Measurements from ENCODE around the gene FGF18.
"Not testable (repeated sequence)": the region's sequence is repeated elsewhere in the genome, so short reads cannot be mapped to it uniquely, and the experiment has no call there.

Gene FGF18, protein sequence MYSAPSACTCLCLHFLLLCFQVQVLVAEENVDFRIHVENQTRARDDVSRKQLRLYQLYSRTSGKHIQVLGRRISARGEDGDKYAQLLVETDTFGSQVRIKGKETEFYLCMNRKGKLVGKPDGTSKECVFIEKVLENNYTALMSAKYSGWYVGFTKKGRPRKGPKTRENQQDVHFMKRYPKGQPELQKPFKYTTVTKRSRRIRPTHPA

DNA sequence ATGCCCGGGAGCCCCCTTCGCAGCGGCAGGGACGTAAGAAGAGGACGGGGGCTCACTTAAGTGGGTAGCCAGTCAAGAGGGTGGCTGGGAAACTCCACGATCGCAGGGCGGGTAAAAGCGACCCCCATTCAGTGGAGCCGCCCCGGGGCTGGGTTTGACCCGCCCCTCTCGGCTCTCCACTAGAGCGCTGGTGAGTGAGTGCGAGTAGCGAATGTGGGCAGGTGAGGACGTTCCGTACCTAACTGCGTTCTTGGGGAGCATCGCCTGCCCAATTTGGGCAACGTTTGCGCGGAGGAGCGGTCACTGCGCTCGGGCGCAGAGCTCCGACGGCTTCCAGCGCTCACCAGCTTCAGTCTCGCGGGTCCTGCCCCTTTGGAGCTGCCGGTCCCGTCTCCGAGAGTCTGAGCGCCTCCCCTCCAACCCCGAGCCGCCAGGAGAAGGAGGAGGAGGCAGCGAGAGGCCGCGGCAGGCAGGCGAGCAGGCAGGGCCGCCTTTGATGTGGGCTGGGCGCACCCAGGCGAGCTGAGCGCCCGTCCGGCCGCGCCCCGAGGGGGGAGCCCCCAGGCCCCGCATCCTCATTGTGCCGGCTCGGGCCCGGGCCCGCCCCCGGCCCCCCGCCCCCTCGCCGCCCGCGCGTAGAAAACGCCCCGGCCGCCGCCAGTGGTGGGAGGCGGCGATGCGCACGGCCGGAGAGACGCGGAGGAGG, at the start of gene FGF18:
Gene FGF18, plus strand, starts transcription at position 666 of the 706 bp plus-strand sequence. CDS start 553 bp downstream, outside the sequence.
- peaks cover 0 to 1% of the 10 kb centered on the region in 2 donors for H3K36me3 Mint-ChIP-seq
- peak; percentile 31 for DNase-seq
- peak; percentile 57 to 64 for ATAC-seq (replicated peaks)
- peaks cover 19 to 40% of the 10 kb centered on the region in 2 donors for H3K27me3 Mint-ChIP-seq
- H3K4me1 Mint-ChIP-seq: peaks cover 10 to 24% of the 10 kb centered on the region in 2 donors
- peak within 1 kb of the TSS; percentile 25 for H3K27ac Mint-ChIP-seq
- H3K4me3 Mint-ChIP-seq: peak within 1 kb of the TSS; percentile 81 to 89
- no peaks in the 10 kb centered on the region for H3K9me3 Mint-ChIP-seq

GRCh38 chr5:171369898-171370297, 49.5 kb upstream of the FGF18 start:
- Mint-ChIP-seq H3K4me1 (peaks cover 0 to 5% of the 10 kb centered on the region in 2 donors), H3K4me3 (no peak overlapping the region), H3K27me3 (peaks cover 30 to 46% of the 10 kb centered on the region in 2 donors), H3K36me3 (no peaks in the 10 kb centered on the region), H3K27ac (no peak overlapping the region), H3K9me3 (no peaks in the 10 kb centered on the region)
- no peak for DNase-seq
- ATAC-seq (replicated peaks): no peak

DNA sequence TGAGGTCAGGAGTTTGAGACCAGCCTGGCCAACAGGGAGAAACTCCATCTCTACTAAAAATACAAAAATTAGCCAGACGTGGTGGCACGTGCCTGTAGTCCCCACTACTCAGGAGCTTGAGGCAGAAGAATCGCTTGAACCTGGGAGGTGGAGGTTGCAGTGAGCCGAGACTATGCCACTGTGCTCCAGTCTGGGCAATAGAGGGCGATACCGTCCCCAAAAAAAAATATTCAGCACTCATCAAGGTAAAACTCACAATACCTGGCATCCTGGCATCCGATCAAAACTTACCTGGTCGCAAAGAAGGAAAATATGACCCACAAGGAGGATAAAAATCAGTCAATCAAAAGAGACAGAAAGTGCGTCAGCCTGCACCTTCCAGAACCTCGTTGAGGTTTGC, 48.6 kb upstream of the FGF18 start:
- not testable (repeated sequence) for DNase-seq; ATAC-seq (replicated peaks); H3K4me3 Mint-ChIP-seq; H3K36me3 Mint-ChIP-seq; H3K4me1 Mint-ChIP-seq; H3K9me3 Mint-ChIP-seq; H3K27ac Mint-ChIP-seq
- peaks cover 21 to 36% of the 10 kb centered on the region in 2 donors for H3K27me3 Mint-ChIP-seq

DNA sequence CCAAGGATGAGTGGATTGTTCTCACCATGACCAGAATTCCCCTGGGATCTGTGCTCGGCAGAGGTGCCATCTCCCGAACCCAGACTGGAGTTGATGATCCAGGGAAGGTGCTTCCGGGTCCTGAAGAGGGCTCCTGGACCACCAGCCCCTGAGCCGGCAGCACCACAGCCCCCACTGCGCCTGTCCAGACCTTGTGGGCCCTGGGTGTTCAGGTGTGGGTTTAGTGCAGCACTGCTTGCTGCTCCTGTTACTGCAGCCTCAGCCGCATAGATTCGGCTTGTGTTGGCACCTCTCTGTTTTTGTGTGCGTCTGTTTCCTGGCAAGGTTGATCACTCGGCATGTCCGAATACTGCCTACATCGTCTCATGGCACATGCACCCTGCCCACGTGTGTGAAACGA, 48.1 kb upstream of the FGF18 start:
- H3K36me3 Mint-ChIP-seq: no peaks in the 10 kb centered on the region
- peaks cover 21 to 34% of the 10 kb centered on the region in 2 donors for H3K27me3 Mint-ChIP-seq
- no peak for ATAC-seq (replicated peaks)
- no peak overlapping the region for H3K27ac Mint-ChIP-seq
- H3K4me1 Mint-ChIP-seq: peaks cover 0 to 5% of the 10 kb centered on the region in 2 donors
- DNase-seq: no peak
- H3K9me3 Mint-ChIP-seq: no peaks in the 10 kb centered on the region
- no peak overlapping the region for H3K4me3 Mint-ChIP-seq

DNA sequence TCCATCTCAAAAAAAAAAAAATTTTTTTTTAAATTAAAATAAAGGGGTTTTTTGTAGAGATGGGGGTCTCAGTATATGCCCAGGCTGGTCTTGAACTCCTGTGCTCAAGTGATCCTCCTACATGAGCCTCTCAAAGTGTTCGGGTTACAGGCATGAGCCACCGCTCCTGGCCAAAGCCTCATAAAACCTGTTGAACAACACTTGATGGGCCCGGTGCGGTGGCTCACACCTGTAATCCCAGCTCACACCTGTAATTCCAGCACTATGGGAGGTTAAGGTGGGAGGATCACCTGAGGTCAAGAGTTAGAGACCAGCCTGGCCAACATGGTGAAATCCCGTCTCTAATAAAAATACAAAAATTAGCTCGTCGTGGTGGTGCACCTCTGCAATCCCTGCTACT, 39.5 kb upstream of the FGF18 start:
- Mint-ChIP-seq H3K36me3 (no peaks in the 10 kb centered on the region), H3K4me1 (no peaks in the 10 kb centered on the region), H3K4me3 (no peak overlapping the region), H3K27me3 (no peaks in the 10 kb centered on the region), H3K9me3 (no peaks in the 10 kb centered on the region), H3K27ac (no peak overlapping the region)
- ATAC-seq (replicated peaks): no peak
- no peak for DNase-seq

- H3K27me3 Mint-ChIP-seq; H3K4me3 Mint-ChIP-seq; H3K27ac Mint-ChIP-seq; ATAC-seq (replicated peaks); DNase-seq; H3K9me3 Mint-ChIP-seq: not testable (repeated sequence)
- H3K4me1 Mint-ChIP-seq: peaks cover 11 to 27% of the 10 kb centered on the region in 2 donors
- peaks cover 17 to 23% of the 10 kb centered on the region in 2 donors for H3K36me3 Mint-ChIP-seq
Observed at GRCh38 chr5:171384416-171384815, 35.0 kb upstream of the FGF18 start.

GRCh38 chr5:171384999-171385398, 34.4 kb upstream of the FGF18 start:
- not testable (repeated sequence) for H3K4me3 Mint-ChIP-seq; ATAC-seq (replicated peaks); DNase-seq; H3K27me3 Mint-ChIP-seq; H3K9me3 Mint-ChIP-seq; H3K27ac Mint-ChIP-seq
- Mint-ChIP-seq H3K36me3 (peaks cover 23 to 29% of the 10 kb centered on the region in 2 donors), H3K4me1 (peaks cover 11 to 32% of the 10 kb centered on the region in 2 donors)

GRCh38 chr5:171386006-171386671, 33.3 kb upstream of the FGF18 start:
- Mint-ChIP-seq H3K27me3 (peaks cover 0 to 4% of the 10 kb centered on the region in 2 donors), H3K4me1 (peaks cover 17 to 43% of the 10 kb centered on the region in 2 donors), H3K4me3 (peak overlapping the region in 1 of 2 donors; percentile 45), H3K27ac (peak overlapping the region; percentile 56), H3K36me3 (peaks cover 31 to 40% of the 10 kb centered on the region in 2 donors), H3K9me3 (no peaks in the 10 kb centered on the region)
- DNase-seq (no peak), ATAC-seq (replicated peaks) (no peak)

DNA sequence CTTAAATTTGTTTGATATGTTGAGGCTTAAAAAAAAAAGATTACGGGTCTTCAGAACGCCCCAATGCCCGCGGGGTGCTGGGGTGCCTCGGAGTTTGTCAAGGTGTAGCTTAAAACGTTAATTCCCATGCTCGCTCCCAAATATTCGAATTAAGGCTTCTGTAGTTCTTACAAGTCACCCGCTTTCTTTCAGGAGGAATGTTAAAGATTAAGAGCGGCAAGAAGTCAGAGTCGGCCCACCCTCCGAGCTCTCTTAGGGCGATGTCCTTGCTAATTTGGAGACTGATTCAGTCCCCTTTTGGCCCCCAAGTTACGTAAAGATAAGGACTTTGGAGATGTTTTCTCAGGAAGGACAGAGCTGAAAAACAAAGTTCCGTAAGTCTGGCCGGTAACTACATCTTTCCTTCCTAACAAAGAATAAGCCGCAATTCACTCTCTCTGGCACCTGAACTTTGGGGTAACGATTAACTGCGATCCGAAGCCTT, 32.5 kb upstream of the FGF18 start:
- peaks cover 21 to 49% of the 10 kb centered on the region in 2 donors for H3K4me1 Mint-ChIP-seq
- H3K36me3 Mint-ChIP-seq: peaks cover 37 to 45% of the 10 kb centered on the region in 2 donors
- DNase-seq: no peak
- peak overlapping the region; percentile 100 for H3K27ac Mint-ChIP-seq
- H3K27me3 Mint-ChIP-seq: peaks cover 0 to 4% of the 10 kb centered on the region in 2 donors
- no peak for ATAC-seq (replicated peaks)
- peak overlapping the region; percentile 94 to 95 for H3K4me3 Mint-ChIP-seq
- H3K9me3 Mint-ChIP-seq: no peaks in the 10 kb centered on the region

DNA sequence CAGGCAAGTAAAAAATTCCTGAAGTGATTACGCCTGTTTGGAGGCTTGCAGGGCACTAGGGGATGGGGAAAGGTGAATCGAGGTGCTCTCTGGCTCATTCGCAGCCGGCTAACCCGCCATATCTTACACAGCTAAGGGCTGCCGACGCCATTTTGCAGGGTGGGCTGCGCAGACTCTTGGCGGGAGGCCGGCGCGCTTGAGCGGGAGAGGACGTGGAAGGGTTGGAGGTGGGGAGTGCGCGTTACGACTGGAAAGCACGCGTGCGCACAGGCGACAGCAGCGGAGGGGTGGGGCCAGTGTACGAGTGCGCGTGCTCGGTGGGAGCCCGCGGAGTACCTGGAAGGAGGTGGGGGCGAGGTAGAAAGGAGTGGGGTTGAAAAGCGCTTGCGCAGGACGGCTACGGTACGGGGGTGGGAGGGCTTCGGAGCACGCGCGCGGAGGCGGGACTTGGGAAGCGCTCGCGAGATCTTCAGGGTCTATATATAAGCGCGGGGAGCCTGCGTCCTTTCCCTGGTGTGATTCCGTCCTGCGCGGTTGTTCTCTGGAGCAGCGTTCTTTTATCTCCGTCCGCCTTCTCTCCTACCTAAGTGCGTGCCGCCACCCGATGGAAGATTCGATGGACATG, 32.0 kb upstream of the FGF18 start, which contains the start of gene NPM1:
Gene NPM1, plus strand, starts transcription at position 505 of the 625 bp plus-strand sequence. Its CDS starts 100 bp downstream, at position 605.
- H3K36me3 Mint-ChIP-seq: peaks cover 38 to 46% of the 10 kb centered on the region in 2 donors
- peak; percentile 98 for DNase-seq
- H3K9me3 Mint-ChIP-seq: no peaks in the 10 kb centered on the region
- peaks cover 22 to 55% of the 10 kb centered on the region in 2 donors for H3K4me1 Mint-ChIP-seq
- H3K27me3 Mint-ChIP-seq: peaks cover 0 to 4% of the 10 kb centered on the region in 2 donors
- peak within 1 kb of the TSS; percentile 100 for H3K27ac Mint-ChIP-seq
- peak within 1 kb of the TSS; percentile 94 to 95 for H3K4me3 Mint-ChIP-seq
- peak; percentile 87 to 88 for ATAC-seq (replicated peaks)

- Mint-ChIP-seq H3K9me3 (no peaks in the 10 kb centered on the region), H3K36me3 (peaks cover 45 to 53% of the 10 kb centered on the region in 2 donors), H3K27me3 (peaks cover 0 to 4% of the 10 kb centered on the region in 2 donors), H3K4me3 (peak overlapping the region; percentile 94 to 95), H3K27ac (peak overlapping the region; percentile 100), H3K4me1 (peaks cover 26 to 62% of the 10 kb centered on the region in 2 donors)
- peak; percentile 57 to 60 for ATAC-seq (replicated peaks)
- peak; percentile 68 for DNase-seq
Observed at GRCh38 chr5:171387970-171388815, 31.3 kb upstream of the FGF18 start.

DNA sequence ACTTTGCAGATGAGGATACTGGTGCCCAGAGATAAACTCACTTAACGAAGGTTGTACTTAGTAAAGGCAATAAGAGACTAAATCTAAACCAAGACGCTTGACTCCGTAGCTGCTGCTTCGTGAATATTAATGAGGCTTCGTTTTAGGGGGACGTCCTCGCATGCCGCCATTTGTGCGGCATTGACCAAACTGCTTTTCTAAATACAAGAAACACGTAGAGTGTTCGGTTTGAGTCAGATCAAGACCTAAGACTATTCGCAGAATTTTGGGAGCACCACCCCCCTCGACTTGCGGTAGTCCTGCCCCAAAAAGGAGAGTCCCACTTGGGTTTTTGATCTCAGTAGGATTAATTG, 30.7 kb upstream of the FGF18 start:
- peaks cover 0 to 4% of the 10 kb centered on the region in 2 donors for H3K27me3 Mint-ChIP-seq

More for the DNA sequence above, 30.7 kb upstream of the FGF18 start:
- Mint-ChIP-seq H3K4me3 (peak overlapping the region; percentile 94 to 95), H3K27ac (peak overlapping the region; percentile 100), H3K9me3 (no peaks in the 10 kb centered on the region), H3K4me1 (peaks cover 28 to 67% of the 10 kb centered on the region in 2 donors), H3K36me3 (peaks cover 50 to 58% of the 10 kb centered on the region in 2 donors)
- ATAC-seq (replicated peaks) (peak in 1 of 2 donors; percentile 3), DNase-seq (no peak)

Data from stimulated activated naive B cell treated with anti-CD40 and anti-IgM and Interleukin-4, amounts not matched to agents 10 μg/mL and 1 μg/mL and 100 μg/mL, for 72 hours (primary cell).